Calu3 (cell line): ENCODE data around the gene TBC1D23. TPM values are rescaled to one million over a fixed set of nuclear protein-coding genes. Genes with fewer than 3 reads are reported as not detected.

ENCODE experiments used
- BruUV-seq: library from RNA; stranded (reverse); fragments of 400-500 nt; replicated peaks from 2 replicates; lab custom pipeline; 2021; lab: Mats Ljungman, UMichigan
- CTCF ChIA-PET: fragments of 300-600 bp; sonication (Branson Sonifier 250); formaldehyde crosslinking; loops from one replicate; lab custom pipeline; 2022; ENCODE audit warnings: antibody characterized with exemption; lab: Charles Lee
- DNase-seq: peaks from one replicate; pipeline ENCODE4 v3.0.0; 2022
- H3K27ac Mint-ChIP-seq: one replicate; pipeline ENCODE4 v1.8.0; 2022; ENCODE audit warnings: mixed read lengths; ENCODE audit not compliant: unreplicated experiment
- H3K27me3 Mint-ChIP-seq: one replicate; pipeline ENCODE4 v1.8.0; 2022; ENCODE audit warnings: mixed read lengths; ENCODE audit not compliant: unreplicated experiment
- H3K36me3 Mint-ChIP-seq: one replicate; pipeline ENCODE4 v1.8.0; 2022; ENCODE audit warnings: mild to moderate bottlenecking, moderate library complexity, mixed read lengths; ENCODE audit not compliant: insufficient read depth, unreplicated experiment
- H3K4me1 Mint-ChIP-seq: one replicate; pipeline ENCODE4 v1.8.0; 2022; ENCODE audit warnings: mild to moderate bottlenecking, low read depth, mixed read lengths; ENCODE audit not compliant: unreplicated experiment
- H3K4me3 Mint-ChIP-seq: one replicate; pipeline ENCODE4 v1.8.0; 2022; ENCODE audit warnings: mild to moderate bottlenecking, low read depth, moderate library complexity, mixed read lengths; ENCODE audit not compliant: unreplicated experiment
- H3K9me3 Mint-ChIP-seq: one replicate; pipeline ENCODE4 v1.8.0; 2022; ENCODE audit warnings: low read depth, mixed read lengths; ENCODE audit not compliant: unreplicated experiment
- CTCF ChIP-seq: fragments of 200-600 bp; IDR thresholded peaks from one replicate; pipeline ENCODE4 v1.8.0; 2022; ENCODE audit warnings: antibody characterized with exemption; ENCODE audit not compliant: unreplicated experiment
- intact Hi-C: fragments of 100-400 bp; cut with micrococcal nuclease; formaldehyde crosslinking; loops from one replicate; pipeline ENCODE4 v1.10.0; 2022; ENCODE audit not compliant: unreplicated experiment
- total RNA-seq: library from RNA; stranded (reverse); gene quantifications from 2 replicates; pipeline ENCODE4 v1.2.3, GENCODE V29; 2022

The TBC1D23 gene
- total RNA-seq, 1 experiment from 2014 or later = 26.1 TPM

GRCh38 chr3:100299016-100299415 is 38.2 kb downstream of the TBC1D23 start:
- DNase-seq = no peak
- Mint-ChIP-seq H3K4me3 (no peak overlapping the region), H3K27ac (no peak overlapping the region), H3K36me3 (peaks cover 5% of the 10 kb centered on the region), H3K4me1 (peaks cover 10% of the 10 kb centered on the region), H3K9me3 (no peaks in the 10 kb centered on the region), H3K27me3 (no peaks in the 10 kb centered on the region)
- no peak for TF ChIP-seq CTCF
- BruUV-seq = no TSS peak
- CTCF ChIA-PET = no interaction called here
- intact Hi-C loops = no loop called here

GRCh38 chr3:100306695-100307094 is 45.9 kb downstream of the TBC1D23 start:
- Mint-ChIP-seq H3K4me3 (no peak overlapping the region), H3K27ac (no peak overlapping the region), H3K4me1 (no peaks in the 10 kb centered on the region), H3K36me3 (no peaks in the 10 kb centered on the region), H3K9me3 (no peaks in the 10 kb centered on the region), H3K27me3 (no peaks in the 10 kb centered on the region)
- CTCF ChIA-PET = no interaction called here
- DNase-seq = no peak
- no TSS peak for BruUV-seq
- intact Hi-C loops = no loop called here
- no peak for TF ChIP-seq CTCF

GRCh38 chr3:100310355-100310965 is 49.7 kb downstream of the TBC1D23 start:
- no peaks in the 10 kb centered on the region for H3K36me3 Mint-ChIP-seq
- CTCF ChIA-PET = no interaction called here
- intact Hi-C loops = no loop called here
- H3K9me3 Mint-ChIP-seq = no peaks in the 10 kb centered on the region
- no peak overlapping the region for H3K27ac Mint-ChIP-seq
- H3K27me3 Mint-ChIP-seq = no peaks in the 10 kb centered on the region
- H3K4me1 Mint-ChIP-seq = no peaks in the 10 kb centered on the region
- no peak for TF ChIP-seq CTCF
- DNase-seq = no peak
- H3K4me3 Mint-ChIP-seq = no peak overlapping the region
- no TSS peak for BruUV-seq

GRCh38 chr3:100311011-100311410 is 50.2 kb downstream of the TBC1D23 start:
- Mint-ChIP-seq H3K36me3 (no peaks in the 10 kb centered on the region), H3K9me3 (no peaks in the 10 kb centered on the region), H3K27me3 (no peaks in the 10 kb centered on the region), H3K27ac (no peak overlapping the region), H3K4me3 (no peak overlapping the region), H3K4me1 (no peaks in the 10 kb centered on the region)
- TF ChIP-seq CTCF = no peak
- CTCF ChIA-PET = no interaction called here
- intact Hi-C loops = no loop called here
- no peak for DNase-seq
- no TSS peak for BruUV-seq
